HG02884 (cell line): ENCODE results near the gene SKA2.
A peak's percentile ranks its signal among the peaks of the same experiment; 100 is the strongest.
"Not testable (repeated sequence)": the region's sequence is repeated elsewhere in the genome, so short reads cannot be mapped to it uniquely, and the experiment has no call there.

Experiments used
- ATAC-seq: cut with Tn5 transposase; IDR thresholded peaks from one replicate; pipeline ENCODE4 v1.9.1; 2021; ENCODE audit warnings: mild to moderate bottlenecking, moderate library complexity; ENCODE audit not compliant: unreplicated experiment

The SKA2 gene, protein sequence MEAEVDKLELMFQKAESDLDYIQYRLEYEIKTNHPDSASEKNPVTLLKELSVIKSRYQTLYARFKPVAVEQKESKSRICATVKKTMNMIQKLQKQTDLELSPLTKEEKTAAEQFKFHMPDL

DNA sequence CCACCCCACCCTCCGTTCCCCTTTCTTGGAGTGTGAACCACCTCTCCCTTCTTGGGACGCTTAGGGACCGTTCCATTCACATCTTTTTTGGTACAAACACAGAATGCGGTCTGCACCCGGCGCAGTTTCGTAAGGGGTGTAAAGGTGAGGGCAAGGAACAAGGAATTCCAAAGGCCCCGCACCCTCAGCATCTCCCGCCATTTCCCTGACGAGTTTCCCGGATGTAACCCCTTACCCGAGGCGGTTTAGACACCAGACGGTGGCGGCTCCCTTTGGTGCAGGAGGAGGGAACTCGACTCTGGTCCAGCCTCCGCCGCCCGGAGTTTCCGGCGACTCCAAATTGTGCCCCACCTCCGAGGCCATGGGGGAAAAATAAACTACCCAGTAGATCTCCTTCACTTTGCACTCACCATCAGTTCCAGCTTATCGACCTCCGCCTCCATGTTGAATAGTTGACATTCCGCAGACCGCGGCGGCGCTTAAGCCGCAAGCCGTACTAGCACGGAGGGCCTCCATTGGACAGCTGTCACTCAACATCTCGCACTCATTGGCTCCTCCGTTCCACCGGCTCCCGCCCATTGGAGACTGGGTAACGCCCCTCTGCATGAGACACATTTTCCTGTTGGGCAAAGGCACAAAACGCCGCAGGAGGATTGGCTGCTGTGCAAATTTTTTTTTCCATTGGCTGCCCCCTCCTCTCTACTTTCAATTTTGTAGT lies at the start of gene SKA2:
TSS of gene SKA2 (minus strand) at position 466 of the 718 bp plus-strand sequence. CDS start at position 443, 23 bp downstream.
- peak; percentile 78 for ATAC-seq

DNA sequence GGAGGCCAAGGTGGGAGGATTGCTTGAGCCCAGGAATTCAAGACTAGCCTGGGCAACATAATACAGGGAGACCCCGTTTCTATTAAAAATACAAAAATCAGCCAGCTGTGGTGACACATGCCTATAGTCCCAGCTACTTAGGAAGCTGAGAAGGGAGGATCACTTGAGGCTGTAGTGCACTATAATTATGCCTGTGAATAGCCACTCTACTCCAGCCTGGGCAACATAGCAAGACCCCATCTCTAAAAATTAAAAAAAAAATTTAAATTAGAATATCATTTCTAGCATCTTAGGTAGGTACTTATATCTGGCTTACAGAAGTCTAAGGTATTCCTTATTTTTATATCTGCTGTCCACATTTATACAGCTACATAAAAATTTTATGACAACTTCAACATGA lies 47.3 kb upstream of the SKA2 start:
- ATAC-seq: no peak

DNA sequence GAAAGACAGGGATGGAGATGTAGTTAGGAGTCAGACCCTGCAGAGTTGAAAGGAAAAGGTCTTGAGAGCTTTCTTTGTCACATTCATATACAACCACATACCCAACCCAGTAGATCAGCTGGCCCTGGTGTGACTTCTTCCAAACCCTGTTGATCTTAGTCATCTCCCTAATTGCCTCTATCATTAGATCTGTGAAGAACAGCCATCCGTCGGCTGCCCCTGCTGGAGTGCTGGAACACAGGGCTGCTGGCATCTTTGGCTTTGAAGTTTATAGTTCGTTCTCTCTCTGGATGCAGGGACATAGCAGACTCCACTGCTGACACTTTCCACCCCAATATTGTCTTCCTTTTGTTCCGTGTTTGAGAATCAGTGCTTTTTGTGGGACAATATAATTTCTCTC lies 44.4 kb upstream of the SKA2 start:
- no peak for ATAC-seq

DNA sequence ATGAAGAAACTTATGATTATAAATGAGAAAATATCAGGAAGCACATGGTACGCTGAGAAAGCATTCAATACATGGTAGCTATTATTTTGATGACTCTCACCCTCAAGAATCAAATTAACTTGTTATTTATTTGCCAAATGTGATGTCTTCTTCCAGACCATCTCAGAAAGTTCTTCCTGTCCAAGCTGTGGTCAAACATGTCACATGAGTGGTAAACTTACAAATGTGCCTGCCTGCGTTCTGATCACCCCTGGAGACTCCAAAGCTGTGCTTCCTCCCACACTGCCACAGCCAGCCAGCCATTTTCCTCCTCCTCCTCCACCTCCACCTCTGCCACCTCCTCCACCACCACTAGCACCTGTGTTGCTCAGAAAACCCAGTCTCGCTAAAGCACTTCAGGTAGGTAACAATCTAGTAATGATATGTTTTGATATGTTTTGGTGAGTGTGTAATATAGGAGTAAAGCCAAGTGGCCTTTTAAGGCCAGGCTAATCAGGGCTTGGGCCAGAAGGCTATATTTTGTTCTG lies 38.4 kb upstream of the SKA2 start:
- ATAC-seq: no peak

DNA sequence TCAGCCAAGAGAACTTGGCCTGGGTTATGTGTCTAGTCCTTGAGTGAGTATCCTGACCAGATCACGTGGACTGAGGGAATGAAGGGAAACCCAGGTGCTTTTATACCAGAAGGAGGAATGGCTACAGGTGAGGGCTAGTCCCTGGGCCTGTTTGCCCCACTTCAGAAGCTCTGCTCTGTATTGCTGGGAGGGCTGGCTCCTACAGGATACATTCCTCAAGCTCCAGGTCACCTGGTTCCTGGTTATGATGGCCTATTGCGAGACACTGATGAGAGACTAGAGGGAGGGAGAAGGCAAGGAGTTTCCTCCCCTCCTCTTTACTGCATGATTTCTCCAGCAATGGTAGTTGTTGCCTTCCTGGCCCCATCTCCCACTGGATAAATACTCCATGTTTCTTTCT lies 35.8 kb upstream of the SKA2 start:
- ATAC-seq: no peak

DNA sequence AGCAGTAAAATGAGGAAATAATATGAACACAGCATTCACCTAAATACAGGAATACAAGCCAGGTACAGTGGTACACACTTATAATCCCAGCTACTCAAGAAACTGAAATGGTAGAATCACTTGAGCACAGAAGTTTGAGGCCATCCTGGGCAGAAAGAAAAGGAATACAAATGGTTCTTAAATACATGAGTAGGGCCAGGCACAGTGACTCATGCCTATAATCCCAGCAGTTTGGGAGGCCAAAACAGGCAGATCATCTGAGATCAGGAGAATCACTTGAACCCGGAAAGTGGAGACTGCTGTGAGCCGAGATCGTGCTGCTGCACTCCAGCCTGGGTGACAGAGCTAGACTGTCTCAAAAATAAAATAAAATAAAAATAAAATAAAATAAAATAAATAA lies 31.9 kb upstream of the SKA2 start:
- no peak for ATAC-seq

DNA sequence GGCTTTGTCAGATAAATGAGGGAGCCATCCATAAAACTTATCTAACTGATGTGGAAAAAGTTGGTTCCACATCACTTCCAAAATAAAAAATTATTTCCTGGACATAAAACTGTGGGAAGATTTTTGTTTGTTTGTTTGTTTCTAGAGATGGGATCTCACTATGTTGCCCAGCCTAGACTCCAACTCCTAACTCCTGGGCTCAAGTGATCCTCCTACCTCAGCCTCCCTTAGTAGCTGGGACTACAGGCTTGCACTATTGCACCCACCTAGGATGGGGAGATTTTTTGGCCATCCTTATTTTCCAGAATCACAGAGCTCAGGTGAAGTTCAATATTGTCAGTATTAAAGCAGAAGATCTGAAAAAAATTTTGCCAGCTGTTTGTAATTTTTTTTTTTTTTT lies 31.0 kb upstream of the SKA2 start:
- ATAC-seq: no peak

DNA sequence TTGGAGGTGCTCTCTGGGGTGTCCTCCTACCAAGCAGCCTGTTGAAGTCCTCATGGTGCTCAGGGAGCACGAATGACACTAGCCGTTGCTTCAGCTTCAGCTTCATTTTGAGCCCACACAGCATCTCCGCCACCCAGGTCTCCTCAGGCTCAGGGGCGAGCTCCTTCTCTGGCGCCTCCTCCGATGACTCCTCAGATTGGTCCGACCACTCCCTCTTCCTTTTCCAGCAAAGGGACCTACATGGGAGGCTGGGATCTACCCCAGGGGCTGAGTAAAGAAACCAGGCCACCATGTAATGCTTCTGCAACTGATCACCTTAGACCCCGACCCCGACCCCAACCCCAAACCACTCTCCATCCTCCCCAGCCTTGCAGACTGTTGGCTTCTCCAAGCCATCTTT lies 26.5 kb upstream of the SKA2 start:
- no peak for ATAC-seq

DNA sequence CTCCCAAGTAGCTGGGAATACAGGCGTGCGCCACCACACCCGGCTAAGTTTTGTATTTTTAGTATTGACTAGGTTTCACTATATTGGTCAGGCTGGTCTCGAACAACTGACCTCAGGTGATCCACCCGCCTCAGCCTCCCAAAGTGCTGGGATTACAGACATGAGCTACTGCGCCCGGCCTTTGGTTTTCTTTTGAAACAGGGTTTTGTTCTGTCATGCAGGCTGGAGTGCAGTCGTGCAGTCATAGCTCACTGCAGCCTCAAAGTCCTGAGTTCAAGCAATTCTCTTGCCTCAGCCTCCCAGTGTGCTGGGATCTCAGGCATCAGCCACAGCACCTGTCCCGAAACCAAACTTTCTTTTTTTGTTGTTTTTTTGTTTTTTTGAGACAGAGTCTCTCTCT lies 25.6 kb upstream of the SKA2 start:
- no peak for ATAC-seq

DNA sequence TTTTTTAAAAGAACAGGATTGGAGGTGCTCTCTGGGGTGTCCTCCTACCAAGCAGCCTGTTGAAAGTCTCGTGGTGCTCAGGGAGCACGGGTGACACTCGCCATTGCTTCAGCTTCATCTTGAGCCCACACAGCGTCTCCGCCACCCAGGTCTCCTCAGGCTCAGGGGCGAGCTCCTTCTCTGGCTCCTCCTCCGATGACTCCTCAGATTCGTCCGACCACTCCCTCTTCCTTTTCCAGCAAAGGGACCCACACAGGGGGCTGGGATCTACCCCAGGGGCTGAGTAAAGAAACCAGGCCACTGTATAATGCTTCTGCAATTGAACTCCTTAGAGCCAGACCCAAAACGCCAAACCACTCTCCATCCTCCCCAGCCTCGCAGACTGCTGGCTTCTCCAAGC lies 24.6 kb upstream of the SKA2 start:
- ATAC-seq: not testable (repeated sequence)

DNA sequence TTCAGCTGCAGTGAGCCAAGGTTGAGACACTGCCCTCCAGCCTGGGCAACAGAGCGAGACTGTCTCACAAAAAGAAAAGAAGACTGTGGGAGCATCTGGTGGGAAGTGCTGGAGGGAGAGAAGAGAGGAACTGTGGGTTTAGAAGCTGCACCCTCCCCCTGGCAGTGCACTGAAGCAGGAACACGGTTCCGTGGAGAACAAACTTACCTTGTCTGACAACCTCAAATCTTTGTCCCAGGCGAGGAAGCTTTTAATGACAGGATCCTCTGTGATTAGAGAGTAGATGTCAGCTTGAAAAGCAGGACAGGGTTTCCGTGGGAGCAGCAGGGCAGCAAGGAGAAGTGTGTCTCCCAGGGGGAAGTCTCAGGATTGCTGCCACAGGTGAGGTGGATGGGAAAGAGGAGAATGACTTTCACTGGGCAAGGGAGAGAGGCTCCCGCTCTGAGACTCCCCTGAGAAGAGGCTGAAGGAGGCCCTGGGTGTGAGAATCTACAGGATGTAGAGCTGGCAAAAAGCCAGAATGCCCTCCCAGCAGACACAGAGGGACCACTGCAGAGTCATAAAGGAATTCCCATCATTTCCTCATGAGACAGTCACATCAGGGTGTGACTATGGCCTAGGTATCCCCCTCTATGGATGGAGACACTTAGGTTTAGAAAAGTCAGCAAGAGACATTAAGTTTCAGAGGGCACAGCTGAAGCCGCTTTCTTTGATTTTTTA lies 23.4 kb upstream of the SKA2 start:
- no peak for ATAC-seq

DNA sequence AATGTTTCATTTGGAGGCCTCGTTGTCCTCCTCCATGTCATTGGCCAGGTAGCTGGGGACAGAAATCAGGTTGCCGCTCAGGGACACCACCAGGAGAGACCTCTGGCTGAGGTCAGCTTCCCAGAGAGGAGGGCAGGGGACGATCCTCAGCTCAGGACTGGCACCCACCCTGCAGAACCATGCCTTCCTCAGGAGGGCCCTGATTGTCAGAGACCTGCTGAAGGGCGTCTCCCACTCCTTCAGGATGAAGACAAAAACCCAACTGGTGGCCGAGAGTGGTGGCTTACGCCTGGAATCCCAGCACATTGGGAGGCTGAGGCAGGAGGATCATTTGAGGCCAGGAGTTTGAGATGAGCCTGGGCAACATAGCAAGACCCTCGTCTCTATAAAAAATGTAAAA lies 20.1 kb upstream of the SKA2 start:
- ATAC-seq: no peak

DNA sequence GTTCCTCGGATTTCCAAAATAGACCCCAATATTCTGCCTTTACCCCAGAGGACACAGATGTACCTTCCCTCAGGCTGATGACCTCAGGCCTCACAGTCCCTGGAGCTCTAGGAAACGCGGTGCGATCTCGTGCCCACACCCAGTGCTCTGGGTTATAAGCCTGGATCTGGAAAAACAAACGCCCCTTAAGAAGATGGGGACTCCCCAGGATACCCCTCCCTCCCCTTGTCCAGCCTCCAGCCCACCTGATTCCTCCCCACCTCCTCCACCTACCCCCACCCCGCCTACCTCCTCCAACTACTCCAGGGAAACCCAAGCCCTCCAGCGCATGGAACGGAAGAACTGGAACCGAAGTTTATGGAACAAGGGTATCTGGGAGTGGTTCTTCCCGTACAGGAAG lies 19.7 kb upstream of the SKA2 start:
- ATAC-seq: no peak

DNA sequence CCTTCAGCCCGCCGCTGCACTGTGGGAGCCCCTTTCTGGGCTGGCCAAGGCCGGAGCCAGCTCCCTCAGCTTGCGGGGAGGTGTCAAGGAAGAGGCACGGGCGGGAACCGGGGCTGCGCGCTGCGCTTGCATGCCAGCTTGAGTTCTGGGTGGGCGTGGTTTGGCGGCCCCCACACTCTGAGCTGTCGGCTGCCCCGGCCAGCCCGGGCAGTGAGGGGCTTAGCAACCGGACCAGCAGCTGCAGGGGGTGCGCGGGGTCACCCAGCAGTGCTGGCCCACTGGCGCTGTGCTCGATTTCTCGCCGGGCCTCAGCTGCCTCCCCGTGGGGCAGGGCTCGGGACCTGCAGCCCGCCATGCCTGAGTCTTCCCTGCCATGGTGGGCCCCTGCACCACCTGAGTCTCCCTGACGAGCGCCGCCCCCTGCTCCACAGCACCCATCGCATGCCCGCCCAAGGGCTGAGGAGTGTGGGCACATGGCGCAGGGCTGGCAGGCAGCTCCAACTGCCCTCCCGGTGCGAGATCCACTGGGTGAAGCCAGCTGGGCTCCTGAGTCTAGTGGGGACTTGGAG lies 17.5 kb upstream of the SKA2 start:
- ATAC-seq: no peak

DNA sequence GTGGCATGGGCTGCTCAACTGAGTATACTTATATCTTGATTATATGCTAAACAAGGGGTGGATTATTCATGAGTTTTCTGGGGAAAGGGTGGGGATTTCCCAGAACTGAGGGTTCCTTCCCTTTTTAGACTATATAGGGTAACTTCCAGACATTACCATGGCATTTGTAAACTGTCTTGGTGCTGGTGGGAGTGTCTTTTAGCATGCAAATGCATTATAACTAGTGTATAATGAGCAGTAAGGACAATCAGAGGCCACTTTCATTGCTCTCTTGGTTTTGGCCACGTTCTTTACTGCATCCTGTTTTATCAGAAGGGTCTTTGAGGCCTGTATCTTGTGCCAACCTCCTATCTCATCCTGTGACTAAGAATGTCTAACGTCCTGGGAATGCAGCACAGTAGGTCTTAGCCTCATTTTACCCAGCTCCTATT lies 12.6 kb upstream of the SKA2 start:
- ATAC-seq: no peak

DNA sequence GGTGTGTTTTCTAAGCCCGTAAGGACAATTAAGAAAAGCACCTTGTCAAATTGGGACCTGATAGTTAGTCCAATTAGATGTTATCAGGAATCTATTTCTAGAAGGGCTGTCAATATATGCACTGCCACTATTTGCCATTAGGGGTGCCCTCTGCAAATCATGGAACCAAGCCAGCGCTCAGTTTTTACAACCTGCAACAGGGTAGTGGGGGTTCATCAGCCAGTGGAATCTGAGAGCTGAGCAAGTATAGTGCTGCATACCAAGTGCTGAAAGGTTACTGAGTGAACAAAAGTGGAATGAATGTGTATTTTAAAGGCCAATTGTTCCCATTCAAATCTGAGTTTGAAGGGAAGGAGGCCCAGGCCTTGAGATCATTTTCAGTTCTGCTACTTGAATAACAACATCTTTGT lies 11.0 kb upstream of the SKA2 start:
- no peak for ATAC-seq

DNA sequence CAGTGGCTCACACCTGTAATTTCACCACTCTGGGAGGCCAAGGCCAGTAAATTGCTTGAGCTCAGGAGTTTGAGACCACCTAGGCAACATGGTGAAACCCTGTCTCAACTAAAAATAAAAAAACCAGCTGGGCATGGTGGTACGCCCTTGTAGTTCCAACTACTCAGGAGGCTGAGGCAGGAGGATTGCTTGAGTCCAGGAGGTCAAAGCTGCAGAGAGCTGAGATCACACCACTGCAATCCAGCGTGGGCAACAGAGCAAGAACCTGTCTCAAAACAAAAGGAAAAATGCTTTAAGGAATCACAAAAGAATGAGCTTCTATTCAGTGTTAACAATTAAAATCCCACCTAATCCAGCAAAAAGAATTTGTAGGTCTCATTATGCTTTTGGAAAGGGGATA lies 6.5 kb upstream of the SKA2 start:
- ATAC-seq: no peak

DNA sequence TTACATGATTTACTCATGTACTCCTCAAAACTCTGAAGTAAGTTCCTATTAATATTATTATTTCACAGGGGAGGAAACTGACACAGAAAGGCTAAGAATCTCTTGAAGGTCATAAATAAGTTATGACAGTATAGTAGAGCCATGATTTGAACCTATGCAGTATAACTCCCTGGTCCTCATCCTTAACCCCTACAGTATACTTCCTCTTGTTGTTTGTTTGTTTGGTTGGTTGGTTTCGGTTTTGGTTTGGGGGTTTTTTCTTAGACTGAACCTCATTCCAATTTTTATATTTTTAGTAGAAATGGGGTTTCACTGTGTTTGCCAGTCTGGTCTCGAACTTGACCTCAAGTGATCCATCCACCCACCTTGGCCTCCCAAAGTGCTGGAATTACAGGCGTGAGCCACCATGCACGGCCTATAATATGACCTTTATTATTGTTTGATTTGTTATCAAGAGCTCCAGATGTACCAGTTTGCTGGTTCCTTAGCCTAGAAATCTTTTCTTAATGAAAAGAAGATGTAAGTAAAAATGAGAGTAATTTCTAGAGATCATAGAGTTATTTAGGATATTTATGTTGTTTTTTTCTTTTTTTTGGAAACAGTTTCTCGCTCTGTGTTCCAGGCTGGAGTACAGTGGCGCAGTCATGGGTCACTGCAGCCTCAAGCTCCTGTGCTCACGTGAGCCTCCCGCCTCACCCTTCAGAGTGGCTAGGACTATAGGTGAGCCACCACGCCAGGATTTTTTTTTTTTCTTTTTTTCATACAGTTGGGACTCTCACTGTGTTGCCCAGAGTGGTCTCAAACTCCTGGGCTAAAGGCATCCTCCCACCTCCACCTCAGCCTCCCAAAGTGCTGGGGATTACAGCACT lies 5.4 kb upstream of the SKA2 start:
- no peak for ATAC-seq

DNA sequence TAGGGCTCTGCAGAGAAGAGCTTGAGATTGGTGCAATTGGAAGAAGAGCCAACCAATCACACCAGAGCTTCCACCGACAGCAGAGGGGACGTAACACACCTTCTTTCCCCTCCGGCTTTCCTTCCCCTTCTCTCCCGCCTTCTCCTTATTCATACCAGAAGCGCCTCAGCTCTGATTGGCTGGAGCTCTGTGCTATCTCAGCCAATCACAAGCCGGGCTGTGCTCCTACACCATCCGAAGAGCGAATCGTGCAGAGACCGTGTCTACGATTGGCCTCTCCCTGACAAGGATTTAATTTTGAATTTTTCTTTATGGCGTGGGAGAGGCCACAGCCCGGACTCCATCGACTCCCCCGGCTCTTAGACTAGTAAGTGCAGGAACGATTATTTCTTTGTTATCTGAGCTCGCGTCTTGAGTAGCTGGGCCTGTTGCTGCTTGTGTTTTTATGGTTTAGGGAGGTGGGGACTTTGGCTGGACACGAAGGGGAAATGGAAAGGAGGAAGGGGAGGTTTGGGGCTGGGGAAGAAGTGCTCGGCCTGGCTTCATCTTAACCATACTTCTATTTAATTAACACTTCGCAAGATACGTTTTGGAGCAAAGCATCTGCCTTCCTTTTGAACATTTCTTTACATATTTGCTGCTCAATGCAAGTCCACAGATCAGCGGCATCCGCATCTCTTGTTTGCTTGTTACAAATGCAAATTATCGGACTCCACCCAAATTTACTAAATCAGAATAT lies 622 bp upstream of the SKA2 start, which contains the start of gene PRR11:
TSS of gene PRR11 (plus strand) at position 308 of the 739 bp plus-strand sequence. CDS start 14,007 bp downstream, outside the sequence.
- peak; percentile 79 for ATAC-seq

DNA sequence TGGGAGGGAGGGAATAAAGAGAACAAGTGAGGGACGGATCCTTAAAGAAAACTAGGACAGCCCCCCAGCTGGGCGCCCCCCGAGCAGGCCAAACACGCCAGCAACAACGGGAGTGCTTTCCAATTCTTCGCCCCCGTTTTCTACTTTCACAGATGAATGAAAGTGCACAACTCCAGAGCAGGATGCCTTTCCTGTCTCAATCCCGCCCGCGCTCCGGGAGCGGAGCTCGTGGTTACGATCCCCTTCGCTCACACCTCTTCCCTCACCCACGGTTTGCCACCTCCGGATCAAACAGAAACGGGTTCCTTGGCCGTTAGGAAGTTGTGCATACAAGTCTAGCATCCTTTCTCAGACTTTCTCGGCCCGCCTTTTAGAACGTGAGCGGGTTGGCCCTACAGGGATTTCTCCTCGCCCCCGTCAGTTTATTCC lies 680 bp downstream of the SKA2 start:
- ATAC-seq: no peak
